ENCODE results near the gene ACBD6.

ACBD6 gene

DNA sequence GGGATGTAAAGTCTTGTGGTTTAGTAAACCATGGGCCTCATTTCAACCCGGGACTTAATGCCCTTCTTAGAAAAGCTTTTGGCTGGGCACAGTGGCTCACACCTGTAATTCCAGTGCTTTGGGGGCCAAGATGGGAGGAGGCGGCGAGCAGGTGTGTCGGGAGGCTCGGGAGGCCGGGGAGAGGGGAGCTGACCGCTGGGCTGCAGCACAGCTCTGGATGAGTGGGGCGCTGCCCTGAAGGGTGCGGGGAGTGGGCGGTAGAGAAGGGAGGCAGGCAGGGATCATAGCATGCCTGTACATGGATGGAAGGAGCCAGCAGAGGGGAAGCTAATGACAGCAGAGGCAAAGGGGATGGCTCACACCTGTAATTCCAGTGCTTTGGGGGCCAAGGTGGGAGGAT, 241.3 kb downstream of the ACBD6 start:
- in situ Hi-C loops (cut with MboI; ENCODE audit: low sequenced_read_pairs): no loop called here

DNA sequence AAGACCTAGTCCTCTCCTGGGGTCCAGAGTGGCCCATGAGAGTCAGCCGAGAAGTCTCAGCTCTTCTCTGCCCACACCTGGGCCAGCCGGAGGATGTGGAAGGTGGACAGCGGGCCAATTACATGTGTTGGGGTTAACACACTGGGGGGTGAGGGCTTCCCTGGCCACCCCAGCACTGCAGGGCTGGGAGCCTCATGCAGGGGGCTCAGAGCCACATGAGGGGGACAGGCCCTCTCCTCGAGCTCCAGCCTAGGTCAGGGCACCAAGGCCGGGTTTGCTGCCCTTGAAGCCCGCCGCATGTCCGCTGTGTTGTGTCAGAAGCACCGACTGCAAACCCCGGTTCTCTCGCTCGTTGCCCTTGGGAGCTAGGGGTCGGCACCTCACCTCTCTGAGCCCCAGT, 241.8 kb downstream of the ACBD6 start:
- in situ Hi-C loops (cut with MboI; ENCODE audit: low sequenced_read_pairs): no loop called here

DNA sequence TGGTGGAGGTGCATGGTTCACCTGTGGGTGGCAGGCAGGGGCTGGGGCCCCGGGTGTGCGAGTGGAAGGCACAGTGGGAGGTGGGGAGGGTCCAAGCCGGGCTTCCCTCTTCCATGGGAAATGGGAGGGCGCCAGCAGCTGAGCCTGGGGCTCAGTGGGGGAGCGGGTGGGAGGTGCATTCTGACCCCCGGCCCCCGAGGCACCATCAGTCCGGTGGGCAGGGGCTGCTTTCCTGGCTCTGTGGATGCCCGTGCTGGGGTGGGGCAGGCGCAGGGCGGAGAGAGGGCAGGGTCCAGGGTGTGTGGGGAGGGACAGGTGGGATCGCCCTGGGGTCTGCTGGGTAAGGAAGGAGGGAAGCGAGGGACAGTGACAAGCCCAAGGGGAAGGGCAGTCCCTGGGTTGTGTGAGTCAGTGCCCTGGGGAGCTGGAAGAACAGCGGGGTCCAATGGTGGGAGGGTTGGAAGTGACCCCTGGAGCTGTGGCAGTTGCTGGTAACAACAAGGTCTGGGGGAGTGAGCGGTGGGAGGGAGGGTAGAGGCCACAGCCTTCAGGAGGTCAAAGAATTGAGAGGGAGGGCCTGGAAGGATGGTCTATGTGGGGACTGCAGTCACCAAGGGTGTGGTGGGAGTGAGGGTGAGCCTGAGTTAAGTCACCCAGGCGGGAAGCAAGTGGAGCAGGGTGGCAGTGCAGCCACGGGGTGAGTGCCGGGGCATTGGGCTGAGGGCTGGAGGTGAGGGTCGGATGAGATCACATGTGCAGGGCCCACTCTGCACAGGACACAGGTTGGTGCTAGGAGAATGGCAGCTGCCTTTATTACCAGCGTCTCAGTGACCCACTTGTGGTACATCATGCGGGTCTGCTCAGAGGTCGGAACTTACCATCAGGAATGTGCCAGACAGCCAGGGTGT, 242.7 kb downstream of the ACBD6 start:
- in situ Hi-C loops (cut with MboI; ENCODE audit: low sequenced_read_pairs): loop anchor here (10.0 kb wide), 1 partner anchor 155 kb away; no protein-coding TSS in a partner anchor

DNA sequence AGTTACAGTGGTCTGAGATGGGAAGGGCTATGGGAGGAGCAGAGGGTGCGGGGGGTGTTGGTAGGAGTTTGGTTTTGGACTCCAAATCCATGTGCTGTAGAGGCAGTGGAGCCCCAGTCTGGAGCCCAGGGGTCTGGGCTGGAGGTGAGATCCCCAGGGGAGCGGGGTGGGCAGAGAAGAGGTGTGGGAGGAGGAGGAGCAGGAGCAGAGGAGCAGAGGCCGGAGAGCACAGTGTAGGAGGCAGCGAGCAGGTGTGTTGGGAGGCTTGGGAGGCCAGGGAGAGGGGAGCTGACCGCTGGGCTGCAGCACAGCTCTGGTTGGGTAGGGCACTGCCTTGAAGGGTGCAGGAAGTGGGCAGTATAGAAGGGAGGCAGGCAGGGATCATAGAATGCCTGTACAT, 243.4 kb downstream of the ACBD6 start:
- in situ Hi-C loops (cut with MboI; ENCODE audit: low sequenced_read_pairs): loop anchor here (10.0 kb wide), 1 partner anchor 156 kb away; no protein-coding TSS in a partner anchor

GRCh38 chr1:180258290-180258689, 244.1 kb downstream of the ACBD6 start:
- in situ Hi-C loops (cut with MboI; ENCODE audit: low sequenced_read_pairs): loop anchor here (10.0 kb wide), 1 partner anchor 157 kb away; no protein-coding TSS in a partner anchor

GRCh38 chr1:180257486-180257885, 244.9 kb downstream of the ACBD6 start:
- in situ Hi-C loops (cut with MboI; ENCODE audit: low sequenced_read_pairs): loop anchor here (10.0 kb wide), 1 partner anchor 157 kb away; no protein-coding TSS in a partner anchor

DNA sequence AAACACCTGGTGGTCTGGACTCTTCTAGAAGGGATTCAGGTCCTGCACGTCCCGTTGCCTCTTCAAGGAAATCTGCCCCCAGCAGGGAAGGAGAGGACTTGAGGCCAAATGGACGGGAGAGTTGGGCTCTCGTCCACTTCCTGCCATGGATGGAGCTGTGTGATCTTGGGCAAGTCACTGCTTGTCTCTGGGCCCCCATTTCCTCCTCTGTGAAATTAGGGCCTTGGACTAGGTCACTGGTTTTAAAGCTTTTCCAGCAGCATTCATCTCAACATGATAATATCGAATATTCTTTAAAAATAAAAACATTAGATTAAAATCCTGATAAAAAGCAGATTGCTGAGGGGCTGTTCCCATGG, 245.4 kb downstream of the ACBD6 start:
- in situ Hi-C loops (cut with MboI; ENCODE audit: low sequenced_read_pairs): loop anchor here (10.0 kb wide), 1 partner anchor 158 kb away; no protein-coding TSS in a partner anchor

DNA sequence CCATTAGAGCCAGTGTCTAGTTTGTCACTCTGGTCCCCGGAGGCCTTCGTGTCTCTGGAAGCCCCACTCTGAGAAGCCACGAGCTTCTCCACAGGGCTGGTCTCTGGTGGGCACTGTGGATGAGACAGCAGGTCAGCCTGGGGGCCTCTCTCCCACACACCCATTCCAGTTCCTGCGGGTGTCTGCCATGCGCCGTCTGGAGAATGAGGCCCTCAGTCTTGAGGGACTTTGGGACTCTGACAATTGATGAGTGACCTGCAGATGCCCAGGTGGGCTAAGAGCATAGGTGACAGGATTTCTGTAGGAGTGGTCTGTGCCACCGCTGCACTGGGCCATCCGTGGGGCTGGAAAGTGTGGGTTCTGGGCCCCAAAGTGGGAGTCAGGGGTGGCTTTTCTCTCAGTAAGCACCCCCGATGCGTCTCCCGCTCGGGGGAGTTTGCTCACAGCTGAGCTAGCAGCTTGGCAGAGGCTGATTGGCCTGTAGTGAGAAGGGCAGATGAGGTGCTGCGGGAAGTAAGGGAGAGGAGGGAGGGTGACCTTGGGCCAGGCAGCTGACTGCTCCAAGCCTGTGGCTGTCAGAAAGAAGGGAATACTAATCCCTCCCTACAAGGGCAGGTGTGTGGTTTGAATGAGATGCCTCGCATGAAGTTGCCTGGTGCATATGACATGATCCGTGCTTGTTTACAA, 245.9 kb downstream of the ACBD6 start:
- in situ Hi-C loops (cut with MboI; ENCODE audit: low sequenced_read_pairs): loop anchor here (10.0 kb wide), 1 partner anchor 158 kb away; no protein-coding TSS in a partner anchor

GRCh38 chr1:180255536-180256340, 246.6 kb downstream of the ACBD6 start:
- in situ Hi-C loops (cut with MboI; ENCODE audit: low sequenced_read_pairs): loop anchor here (10.0 kb wide), 1 partner anchor 159 kb away; no protein-coding TSS in a partner anchor

DNA sequence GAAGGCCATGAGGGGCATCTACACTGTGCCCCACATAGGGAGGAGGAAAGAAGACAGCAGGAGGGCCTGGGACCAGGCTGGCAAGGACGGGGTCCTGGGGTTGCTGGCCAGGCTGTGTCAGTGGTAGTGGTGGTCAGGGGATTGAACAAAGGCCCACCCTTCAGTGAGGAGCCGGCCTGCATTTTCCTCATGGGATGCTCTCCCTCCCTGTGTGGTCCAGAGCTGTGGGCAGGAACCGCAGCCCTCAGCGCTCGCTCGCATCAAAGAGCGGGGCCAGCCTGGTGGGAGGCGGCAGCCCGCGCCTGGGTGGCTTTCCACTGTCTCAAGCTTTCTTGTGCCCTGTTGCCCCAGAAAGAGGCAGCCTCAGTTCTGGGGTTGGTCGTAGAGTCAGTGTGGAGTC, 247.5 kb downstream of the ACBD6 start:
- in situ Hi-C loops (cut with MboI; ENCODE audit: low sequenced_read_pairs): loop anchor here (10.0 kb wide), 1 partner anchor 160 kb away; no protein-coding TSS in a partner anchor

DNA sequence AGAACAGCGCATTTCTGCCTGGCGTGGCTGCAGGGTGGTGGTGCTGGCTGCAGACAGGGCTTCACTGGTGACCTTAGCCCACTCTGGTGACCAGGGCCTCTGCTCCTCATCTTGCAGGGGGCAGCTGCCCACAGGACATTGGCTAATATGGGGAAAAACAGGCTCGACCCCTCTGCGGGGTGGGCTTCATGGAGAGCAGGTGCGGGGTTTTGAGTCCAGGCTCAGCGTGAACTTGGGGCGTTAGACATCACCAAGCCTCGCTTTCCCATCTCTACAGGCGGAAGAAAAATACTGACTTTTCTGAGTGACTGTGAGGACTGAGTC, 247.9 kb downstream of the ACBD6 start:
- in situ Hi-C loops (cut with MboI; ENCODE audit: low sequenced_read_pairs): loop anchor here (10.0 kb wide), 1 partner anchor 160 kb away; no protein-coding TSS in a partner anchor

GRCh38 chr1:180253585-180254495, 248.5 kb downstream of the ACBD6 start:
- in situ Hi-C loops (cut with MboI; ENCODE audit: low sequenced_read_pairs): loop anchor here (10.0 kb wide), 1 partner anchor 161 kb away; no protein-coding TSS in a partner anchor

GRCh38 chr1:180252638-180253536, 249.5 kb downstream of the ACBD6 start:
- in situ Hi-C loops (cut with MboI; ENCODE audit: low sequenced_read_pairs): loop anchor here (10.0 kb wide), 1 partner anchor 162 kb away; no protein-coding TSS in a partner anchor

- in situ Hi-C loops (cut with MboI; ENCODE audit: low sequenced_read_pairs): loop anchor here (10.0 kb wide), 1 partner anchor 163 kb away; no protein-coding TSS in a partner anchor
These were observed 250.7 kb downstream of the ACBD6 start for GRCh38 chr1:180251526-180252305.

- in situ Hi-C loops (cut with MboI; ENCODE audit: low sequenced_read_pairs): loop anchor here (10.0 kb wide), 1 partner anchor 164 kb away; no protein-coding TSS in a partner anchor
These were observed 251.4 kb downstream of the ACBD6 start for GRCh38 chr1:180250883-180251509.

DNA sequence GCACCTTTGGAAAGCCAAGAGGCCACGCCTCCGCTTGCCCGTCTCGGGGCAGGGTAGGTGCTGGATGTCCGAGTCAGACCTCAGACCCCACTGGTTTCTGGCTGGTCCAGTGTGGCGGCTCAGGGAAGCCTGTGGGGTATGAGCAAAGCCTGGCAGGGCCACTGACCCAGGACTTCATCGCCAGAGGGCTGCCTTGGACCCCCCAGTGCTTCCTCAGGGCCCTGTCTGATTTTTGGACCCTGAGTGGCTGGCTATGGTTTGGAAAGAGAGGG, 251.9 kb downstream of the ACBD6 start:
- in situ Hi-C loops (cut with MboI; ENCODE audit: low sequenced_read_pairs): loop anchor here (10.0 kb wide), 1 partner anchor 164 kb away; no protein-coding TSS in a partner anchor

- in situ Hi-C loops (cut with MboI; ENCODE audit: low sequenced_read_pairs): loop anchor here (10.0 kb wide), 1 partner anchor 165 kb away; no protein-coding TSS in a partner anchor
These were observed 252.5 kb downstream of the ACBD6 start for GRCh38 chr1:180249725-180250498.
